CD4-positive, CD25-positive, alpha-beta regulatory T cell (primary cell): ENCODE data around the gene NCDN. TPM values are rescaled to one million over a fixed set of nuclear protein-coding genes. Genes with fewer than 3 reads are reported as not detected.

Experiments used
- ATAC-seq, 2 donors: fragments of 150-1000 bp; cut with Tn5 transposase; one replicate each; pipeline ENCODE4 v1.10.0; 2021; ENCODE audit warnings: low read depth in 2 of 2, moderate number of reproducible peaks in 2 of 2, moderate library complexity in 1 of 2
- DNase-seq, 3 donors: peaks; one replicate each; pipeline versions ENCODE4 v3.0.0 to v3.0.0-alpha.2; 2012 to 2022; ENCODE audit warnings: mixed read lengths in 1 of 3
- H3K27ac ChIP-seq: one replicate; pipeline ENCODE4 v1.7.0; 2013; ENCODE audit warnings: mild to moderate bottlenecking, low read length; ENCODE audit not compliant: insufficient read depth, poor library complexity, severe bottlenecking
- H3K27me3 ChIP-seq: one replicate; pipeline ENCODE4 v1.7.0; 2013; ENCODE audit warnings: low read length; ENCODE audit not compliant: control insufficient read depth, insufficient read depth
- H3K36me3 ChIP-seq: one replicate; pipeline ENCODE4 v1.7.0; 2013; ENCODE audit warnings: mild to moderate bottlenecking, low read length, moderate library complexity; ENCODE audit not compliant: control insufficient read depth, insufficient read depth
- H3K4me1 ChIP-seq: 2 replicates; pipeline ENCODE4 v1.7.0; 2013; ENCODE audit warnings: mild to moderate bottlenecking, low read length; ENCODE audit not compliant: insufficient read depth, control insufficient read depth, poor library complexity, severe bottlenecking
- H3K4me3 ChIP-seq: one replicate; pipeline ENCODE4 v1.7.0; 2013; ENCODE audit warnings: low read depth, mild to moderate bottlenecking, low read length, moderate library complexity
- H3K9me3 ChIP-seq, 2 experiments: 1 replicate in 1 of 2; 2 replicates in 1 of 2; pipeline ENCODE4 v1.7.0; 2013; ENCODE audit warnings: low read length in 2 of 2, mild to moderate bottlenecking in 1 of 2, moderate library complexity in 1 of 2; ENCODE audit not compliant: control insufficient read depth in 2 of 2
- H3K27ac Mint-ChIP-seq, 3 donors: one replicate each; pipeline ENCODE4 v1.8.0; 2020 to 2022; ENCODE audit warnings: mild to moderate bottlenecking in 3 of 3, mixed read lengths in 3 of 3, moderate library complexity in 2 of 3
- H3K27me3 Mint-ChIP-seq: one replicate; pipeline ENCODE4 v1.8.0; 2022; ENCODE audit warnings: mild to moderate bottlenecking, mixed read lengths
- H3K36me3 Mint-ChIP-seq: one replicate; pipeline ENCODE4 v1.8.0; 2020; ENCODE audit warnings: mixed read lengths
- H3K4me1 Mint-ChIP-seq, 4 donors: one replicate each; pipeline ENCODE4 v1.8.0; 2020 to 2022; ENCODE audit warnings: mixed read lengths in 4 of 4, mild to moderate bottlenecking in 1 of 4
- H3K4me3 Mint-ChIP-seq, 4 donors: one replicate each; pipeline ENCODE4 v1.8.0; 2020 to 2022; ENCODE audit warnings: mild to moderate bottlenecking in 4 of 4, mixed read lengths in 4 of 4, moderate library complexity in 3 of 4
- H3K9me3 Mint-ChIP-seq, 7 donors: one replicate each; pipeline ENCODE4 v1.8.0; 2020 to 2022; ENCODE audit warnings: mixed read lengths in 7 of 7, mild to moderate bottlenecking in 3 of 7, moderate library complexity in 2 of 7
- polyA plus RNA-seq, 4 donors: library from polyadenylated mRNA; unstranded; fragments of 300-500 nt; fragmentation: Illumina TruSeq; gene quantifications; one replicate each; pipeline ENCODE4 v1.2.3, GENCODE V29; 2021
- total RNA-seq: library from RNA; stranded (reverse); gene quantifications from one replicate; pipeline ENCODE4 v1.2.3, GENCODE V29; 2022

The NCDN gene, protein sequence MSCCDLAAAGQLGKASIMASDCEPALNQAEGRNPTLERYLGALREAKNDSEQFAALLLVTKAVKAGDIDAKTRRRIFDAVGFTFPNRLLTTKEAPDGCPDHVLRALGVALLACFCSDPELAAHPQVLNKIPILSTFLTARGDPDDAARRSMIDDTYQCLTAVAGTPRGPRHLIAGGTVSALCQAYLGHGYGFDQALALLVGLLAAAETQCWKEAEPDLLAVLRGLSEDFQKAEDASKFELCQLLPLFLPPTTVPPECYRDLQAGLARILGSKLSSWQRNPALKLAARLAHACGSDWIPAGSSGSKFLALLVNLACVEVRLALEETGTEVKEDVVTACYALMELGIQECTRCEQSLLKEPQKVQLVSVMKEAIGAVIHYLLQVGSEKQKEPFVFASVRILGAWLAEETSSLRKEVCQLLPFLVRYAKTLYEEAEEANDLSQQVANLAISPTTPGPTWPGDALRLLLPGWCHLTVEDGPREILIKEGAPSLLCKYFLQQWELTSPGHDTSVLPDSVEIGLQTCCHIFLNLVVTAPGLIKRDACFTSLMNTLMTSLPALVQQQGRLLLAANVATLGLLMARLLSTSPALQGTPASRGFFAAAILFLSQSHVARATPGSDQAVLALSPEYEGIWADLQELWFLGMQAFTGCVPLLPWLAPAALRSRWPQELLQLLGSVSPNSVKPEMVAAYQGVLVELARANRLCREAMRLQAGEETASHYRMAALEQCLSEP
- total RNA-seq, result 28.7 TPM
- polyA plus RNA-seq, result 10 to 100 TPM in 2 of 4 donors, 1 to 10 TPM in 2; 5.5 to 11.1 (median 10.1) TPM

DNA sequence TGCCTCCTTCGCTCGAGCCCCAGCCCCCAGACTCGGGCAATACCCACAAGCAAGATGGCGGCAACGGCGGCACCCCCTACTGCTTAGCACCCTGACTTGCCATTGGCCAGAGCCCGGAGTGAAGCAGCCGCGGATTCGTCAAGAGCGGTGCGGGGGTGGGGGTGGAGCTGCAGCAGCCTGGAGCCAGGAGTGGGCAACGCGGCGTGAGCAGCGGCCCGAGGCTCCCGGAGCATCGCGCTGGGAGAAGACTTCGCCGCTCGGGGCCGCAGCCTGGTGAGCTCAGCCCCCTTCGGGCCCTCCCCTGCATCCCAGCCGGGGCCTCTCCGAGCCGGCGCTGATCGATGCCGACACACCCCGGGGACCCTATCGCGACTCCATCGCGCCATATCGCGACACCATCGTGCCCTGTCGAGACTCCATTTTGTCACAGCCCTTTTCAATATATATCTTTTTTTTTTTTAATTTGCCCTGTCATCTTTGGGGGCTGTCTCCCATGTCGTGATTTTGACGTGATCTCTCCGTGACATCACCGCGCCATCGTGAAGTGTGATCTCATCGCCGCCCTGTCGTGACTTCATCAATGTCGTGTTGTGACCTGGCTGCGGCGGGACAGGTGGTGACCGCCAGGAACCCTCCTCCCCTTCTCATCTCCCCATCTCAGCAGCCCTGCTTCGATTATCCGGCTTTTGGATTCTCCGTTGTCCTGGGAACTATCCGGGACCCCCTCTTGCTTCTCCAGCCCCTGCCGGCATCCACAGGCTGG is at the start of gene NCDN:
Gene NCDN (plus strand): TSS at position 189 of the 763 bp plus-strand sequence. CDS start 392 bp downstream, at position 581.
- peaks cover 43% of the 10 kb centered on the region for H3K4me1 ChIP-seq
- H3K9me3 ChIP-seq, result no peaks in the 10 kb centered on the region
- peaks cover 0 to 1% (median 0%) of the 10 kb centered on the region in 7 donors for H3K9me3 Mint-ChIP-seq
- peaks cover 31 to 68% (median 47%) of the 10 kb centered on the region in 4 donors for H3K4me1 Mint-ChIP-seq
- peaks cover 16% of the 10 kb centered on the region for H3K36me3 ChIP-seq
- H3K4me3 Mint-ChIP-seq, result peak within 1 kb of the TSS; percentile 97 to 100 (median 98)
- H3K27ac Mint-ChIP-seq, result peak within 1 kb of the TSS; percentile 96 to 97 (median 97)
- DNase-seq (peak; percentile 94 to 98 (median 94)), ATAC-seq (peak; percentile 95 to 96)
- no peaks in the 10 kb centered on the region for H3K27me3 ChIP-seq
- peak within 1 kb of the TSS; percentile 83 for H3K27ac ChIP-seq
- no peaks in the 10 kb centered on the region for H3K27me3 Mint-ChIP-seq
- H3K4me3 ChIP-seq, result peak within 1 kb of the TSS; percentile 85
- peaks cover 5% of the 10 kb centered on the region for H3K36me3 Mint-ChIP-seq

DNA sequence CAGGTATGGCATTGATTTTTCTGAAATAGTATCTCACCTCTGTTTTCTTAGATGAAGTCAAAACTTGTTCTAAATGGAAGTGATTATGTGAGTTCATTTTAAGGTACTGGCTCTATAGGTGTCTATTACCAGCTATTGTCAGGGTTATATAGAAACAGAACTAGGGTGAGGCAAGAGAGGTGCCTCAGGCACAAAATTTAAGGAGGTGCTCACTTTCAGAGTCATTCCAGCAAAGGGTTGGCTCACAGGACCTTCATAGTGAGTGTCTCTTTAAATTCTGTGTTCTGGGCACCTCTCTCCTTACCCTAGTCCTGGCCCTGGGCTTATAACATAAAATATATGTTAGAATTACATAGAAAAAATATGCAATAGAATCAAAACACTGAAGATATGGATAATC is 49.7 kb upstream of the NCDN start:
- peaks cover 33 to 64% (median 50%) of the 10 kb centered on the region in 4 donors for H3K4me1 Mint-ChIP-seq
- H3K36me3 Mint-ChIP-seq, result peaks cover 18% of the 10 kb centered on the region
- ATAC-seq, result no peak
- peak overlapping the region; percentile 51 to 98 (median 93) for H3K27ac Mint-ChIP-seq
- Histone ChIP-seq H3K36me3 (no peaks in the 10 kb centered on the region), H3K27me3 (no peaks in the 10 kb centered on the region), H3K4me1 (peaks cover 41% of the 10 kb centered on the region), H3K9me3 (no peaks in the 10 kb centered on the region), H3K4me3 (peak overlapping the region; percentile 66), H3K27ac (peak overlapping the region; percentile 66)
- no peak for DNase-seq
- peak overlapping the region in 3 of 4 donors; percentile 52 to 84 (median 75) for H3K4me3 Mint-ChIP-seq
- H3K9me3 Mint-ChIP-seq, result peaks cover 0 to 2% (median 0%) of the 10 kb centered on the region in 7 donors
- H3K27me3 Mint-ChIP-seq, result no peaks in the 10 kb centered on the region

DNA sequence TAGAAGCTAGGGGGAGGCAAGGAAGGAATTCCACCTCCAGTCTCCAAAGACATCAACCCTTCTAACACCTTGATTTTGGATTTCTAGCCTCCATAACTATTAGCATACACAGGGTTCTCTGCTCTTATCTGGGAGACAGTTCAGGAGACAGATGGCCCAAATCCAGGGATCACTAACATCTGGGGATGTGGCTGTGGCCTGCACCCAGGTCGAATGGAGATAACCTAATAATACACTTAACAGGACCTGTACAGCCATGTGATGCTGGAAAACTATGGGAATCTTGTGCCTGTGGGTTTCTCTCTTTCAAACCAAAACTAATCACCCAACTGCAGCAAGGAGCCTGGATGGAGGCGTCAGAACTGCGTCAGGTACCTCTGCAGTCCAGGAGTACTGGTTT is 48.0 kb upstream of the NCDN start:
- Histone ChIP-seq H3K9me3 (no peaks in the 10 kb centered on the region), H3K27me3 (no peaks in the 10 kb centered on the region), H3K36me3 (no peaks in the 10 kb centered on the region), H3K4me1 (peaks cover 41% of the 10 kb centered on the region), H3K4me3 (no peak overlapping the region), H3K27ac (no peak overlapping the region)
- DNase-seq (no peak), ATAC-seq (no peak)
- Mint-ChIP-seq H3K4me1 (peaks cover 40 to 66% (median 50%) of the 10 kb centered on the region in 4 donors), H3K9me3 (peaks cover 0 to 2% (median 0%) of the 10 kb centered on the region in 7 donors), H3K4me3 (no peak overlapping the region), H3K27ac (peak overlapping the region in 2 of 3 donors; percentile 62 to 79), H3K36me3 (peaks cover 11% of the 10 kb centered on the region), H3K27me3 (no peaks in the 10 kb centered on the region)

DNA sequence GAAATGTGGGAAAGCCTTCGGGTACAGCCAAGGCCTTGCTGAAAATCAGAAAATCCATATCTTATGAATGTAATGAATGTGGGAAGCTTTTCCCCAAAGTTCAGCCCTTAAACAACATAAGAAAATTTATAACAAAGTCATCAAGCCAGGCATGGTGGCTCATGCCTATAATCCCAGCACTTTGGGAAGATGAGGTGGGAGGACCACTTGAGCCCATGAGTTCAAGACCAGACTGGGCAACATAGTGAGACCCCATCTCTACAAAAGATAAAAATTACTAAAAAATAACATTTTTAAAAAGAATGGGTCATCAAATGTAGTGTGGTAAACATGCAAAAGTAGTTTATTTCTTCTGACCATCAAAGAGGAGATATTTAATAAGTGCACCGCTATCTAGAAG is 46.3 kb upstream of the NCDN start:
- DNase-seq (no peak), ATAC-seq (no peak)
- Mint-ChIP-seq H3K27me3 (no peaks in the 10 kb centered on the region), H3K36me3 (peaks cover 15% of the 10 kb centered on the region), H3K4me3 (no peak overlapping the region), H3K27ac (no peak overlapping the region), H3K4me1 (peaks cover 37 to 57% (median 41%) of the 10 kb centered on the region in 4 donors), H3K9me3 (peaks cover 6 to 12% (median 7%) of the 10 kb centered on the region in 7 donors)
- Histone ChIP-seq H3K4me1 (peaks cover 28% of the 10 kb centered on the region), H3K4me3 (no peak overlapping the region), H3K27me3 (no peaks in the 10 kb centered on the region), H3K27ac (no peak overlapping the region), H3K9me3 (no peaks in the 10 kb centered on the region), H3K36me3 (no peaks in the 10 kb centered on the region)

DNA sequence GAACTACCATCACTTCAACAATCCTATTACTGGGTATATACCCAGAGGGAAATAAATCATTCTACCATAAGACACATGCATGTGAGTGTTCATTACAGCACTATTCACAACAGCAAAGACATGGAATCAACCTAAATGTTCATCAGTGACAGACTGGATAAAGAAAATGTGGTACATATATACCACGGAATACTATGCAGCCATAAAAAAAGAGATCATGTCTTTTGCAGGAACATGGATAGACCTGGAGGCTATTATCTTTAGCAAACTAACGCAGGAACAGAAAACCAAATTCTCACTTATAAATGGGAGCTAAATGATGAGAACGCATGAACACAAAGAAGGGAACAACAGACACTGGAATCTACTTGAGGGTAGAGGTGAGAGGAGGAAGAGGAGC is 39.4 kb upstream of the NCDN start:
- peaks cover 6 to 19% (median 14%) of the 10 kb centered on the region in 7 donors for H3K9me3 Mint-ChIP-seq
- no peak for ATAC-seq
- Histone ChIP-seq H3K4me3 (no peak overlapping the region), H3K27ac (no peak overlapping the region), H3K9me3 (peaks cover 0 to 8% of the 10 kb centered on the region in 2 experiments), H3K27me3 (no peaks in the 10 kb centered on the region), H3K36me3 (no peaks in the 10 kb centered on the region), H3K4me1 (no peaks in the 10 kb centered on the region)
- peaks cover 18 to 40% (median 27%) of the 10 kb centered on the region in 4 donors for H3K4me1 Mint-ChIP-seq
- H3K4me3 Mint-ChIP-seq, result no peak overlapping the region
- peaks cover 36% of the 10 kb centered on the region for H3K36me3 Mint-ChIP-seq
- no peak overlapping the region for H3K27ac Mint-ChIP-seq
- H3K27me3 Mint-ChIP-seq, result no peaks in the 10 kb centered on the region
- no peak for DNase-seq

DNA sequence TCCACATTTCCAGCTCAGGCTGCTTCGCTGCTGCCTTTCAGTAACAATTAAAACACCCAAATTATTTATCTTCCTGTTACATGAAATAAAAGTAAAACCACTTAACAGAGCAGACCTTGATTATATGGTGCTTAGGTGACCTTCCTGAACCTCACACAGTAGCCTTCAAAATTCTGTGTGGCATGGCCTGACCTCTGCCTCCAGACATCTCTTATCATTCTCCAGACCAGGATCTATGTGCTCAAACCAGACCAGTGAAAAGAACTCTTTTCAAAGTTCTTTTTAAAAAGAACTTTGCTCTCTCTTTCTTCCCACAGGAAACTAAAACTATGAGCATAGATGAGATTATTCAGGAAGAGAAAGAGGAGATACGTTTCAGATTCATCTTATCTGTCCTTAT is 38.2 kb upstream of the NCDN start:
- H3K36me3 ChIP-seq, result no peaks in the 10 kb centered on the region
- DNase-seq (no peak), ATAC-seq (no peak)
- Mint-ChIP-seq H3K4me3 (no peak overlapping the region), H3K27me3 (no peaks in the 10 kb centered on the region), H3K36me3 (peaks cover 42% of the 10 kb centered on the region), H3K4me1 (peaks cover 12 to 38% (median 26%) of the 10 kb centered on the region in 4 donors), H3K27ac (peak overlapping the region in 2 of 3 donors; percentile 25 to 39), H3K9me3 (peaks cover 6 to 24% (median 14%) of the 10 kb centered on the region in 7 donors)
- H3K27ac ChIP-seq, result no peak overlapping the region
- H3K4me3 ChIP-seq, result no peak overlapping the region
- no peaks in the 10 kb centered on the region for H3K27me3 ChIP-seq
- peaks cover 0 to 8% of the 10 kb centered on the region in 2 experiments for H3K9me3 ChIP-seq
- H3K4me1 ChIP-seq, result no peaks in the 10 kb centered on the region

DNA sequence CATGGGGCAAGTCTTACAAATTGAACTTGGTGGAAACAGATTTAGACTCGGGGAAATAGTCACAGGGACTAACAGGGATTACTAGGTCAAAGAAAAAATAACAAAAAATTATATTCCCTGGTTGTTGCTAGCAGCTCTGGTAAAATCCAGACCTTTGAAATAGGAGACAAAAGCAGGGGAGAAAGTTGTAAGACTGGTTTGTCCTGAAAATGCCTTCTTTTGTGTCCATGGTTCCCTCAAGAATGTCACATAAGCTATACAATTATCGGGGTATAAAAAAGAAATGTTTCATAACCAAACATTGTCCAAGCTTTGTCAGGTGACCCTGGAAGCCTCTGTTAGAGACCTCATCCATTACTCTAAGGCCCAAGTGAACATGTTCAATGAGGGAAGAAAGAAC is 33.5 kb upstream of the NCDN start:
- Mint-ChIP-seq H3K4me3 (no peak overlapping the region), H3K36me3 (peaks cover 26% of the 10 kb centered on the region), H3K9me3 (peaks cover 1 to 15% (median 8%) of the 10 kb centered on the region in 7 donors), H3K27me3 (no peaks in the 10 kb centered on the region), H3K27ac (no peak overlapping the region), H3K4me1 (peaks cover 0 to 15% (median 12%) of the 10 kb centered on the region in 4 donors)
- ATAC-seq, result no peak
- DNase-seq, result no peak
- Histone ChIP-seq H3K9me3 (no peaks in the 10 kb centered on the region), H3K36me3 (no peaks in the 10 kb centered on the region), H3K4me3 (no peak overlapping the region), H3K4me1 (no peaks in the 10 kb centered on the region), H3K27me3 (no peaks in the 10 kb centered on the region), H3K27ac (no peak overlapping the region)
